MM.1S (cell line): ENCODE results near the gene WDFY1.

Source experiments
- DNase-seq: peaks from one replicate; pipeline ENCODE4 v3.0.0-alpha.2; 2015
- H2AFZ ChIP-seq: fragments of 300-600 bp; sonication (generic); 2 replicates; pipeline ENCODE4 v1.6.0; 2016; ENCODE audit warnings: antibody characterized with exemption, low read length
- H3F3A ChIP-seq: fragments of 300-600 bp; sonication (generic); 2 replicates; pipeline ENCODE4 v1.6.1; 2016; ENCODE audit warnings: mild to moderate bottlenecking, antibody characterized with exemption, low read length, moderate library complexity, mixed read lengths; ENCODE audit not compliant: insufficient read depth
- H3K27ac ChIP-seq: fragments of 300-600 bp; sonication (generic); 2 replicates; pipeline ENCODE4 v1.5.1; 2016; ENCODE audit warnings: mild to moderate bottlenecking, low read length
- H3K27me3 ChIP-seq: fragments of 300-600 bp; sonication (generic); replicated peaks from 2 replicates; pipeline ENCODE4 v1.6.0; 2016; ENCODE audit warnings: low read length; ENCODE audit not compliant: insufficient read depth
- H3K36me3 ChIP-seq: fragments of 300-600 bp; sonication (generic); replicated peaks from 2 replicates; pipeline ENCODE4 v1.6.1; 2016; ENCODE audit warnings: mild to moderate bottlenecking, low read length, mixed read lengths; ENCODE audit not compliant: insufficient read depth
- H3K4me1 ChIP-seq: fragments of 300-600 bp; sonication (generic); 2 replicates; pipeline ENCODE4 v1.6.1; 2016; ENCODE audit warnings: low read length, mixed read lengths
- H3K4me2 ChIP-seq: fragments of 300-600 bp; sonication (generic); 2 replicates; pipeline ENCODE4 v1.6.0; 2016; ENCODE audit warnings: low read depth, low read length
- H3K4me3 ChIP-seq: fragments of 300-600 bp; sonication (generic); 2 replicates; pipeline ENCODE4 v1.5.1; 2016; ENCODE audit warnings: low read length, mixed read lengths
- H3K79me2 ChIP-seq: fragments of 300-600 bp; sonication (generic); 2 replicates; pipeline ENCODE4 v1.6.1; 2016; ENCODE audit warnings: mixed run types, low read length, mixed read lengths
- H3K9ac ChIP-seq: fragments of 300-600 bp; sonication (generic); 2 replicates; pipeline ENCODE4 v1.6.1; 2016; ENCODE audit warnings: low read length, mixed read lengths
- H3K9me2 ChIP-seq: fragments of 300-600 bp; sonication (generic); replicated peaks from 2 replicates; pipeline ENCODE4 v1.6.1; 2016; ENCODE audit warnings: mild to moderate bottlenecking, low read length, mixed read lengths; ENCODE audit not compliant: insufficient read depth
- H3K9me3 ChIP-seq: fragments of 300-600 bp; sonication (generic); replicated peaks from 2 replicates; pipeline ENCODE4 v1.6.1; 2016; ENCODE audit warnings: mild to moderate bottlenecking, low read length, mixed read lengths; ENCODE audit not compliant: insufficient read depth
- H4K20me1 ChIP-seq: fragments of 300-600 bp; sonication (generic); 2 replicates; pipeline ENCODE4 v1.6.1; 2016; ENCODE audit warnings: mild to moderate bottlenecking, low read length, moderate library complexity, mixed read lengths; ENCODE audit not compliant: insufficient read depth
- CTCF ChIP-seq: fragments of 300-600 bp; sonication (generic); IDR thresholded peaks from 2 replicates; pipeline ENCODE4 v1.5.1; 2016; ENCODE audit warnings: antibody characterized with exemption, low read length, mixed read lengths
- EZH2 ChIP-seq: fragments of 300-600 bp; sonication (generic); optimal IDR thresholded peaks from 2 replicates; pipeline ENCODE3; 2017; ENCODE audit warnings: low read depth, mild to moderate bottlenecking, antibody characterized with exemption, low read length, mixed read lengths
- EZH2phosphoT487 ChIP-seq: fragments of 300-600 bp; sonication (generic); IDR thresholded peaks from 2 replicates; pipeline ENCODE4 v1.6.1; 2018; ENCODE audit warnings: antibody characterized with exemption, low read length

The WDFY1 gene, protein sequence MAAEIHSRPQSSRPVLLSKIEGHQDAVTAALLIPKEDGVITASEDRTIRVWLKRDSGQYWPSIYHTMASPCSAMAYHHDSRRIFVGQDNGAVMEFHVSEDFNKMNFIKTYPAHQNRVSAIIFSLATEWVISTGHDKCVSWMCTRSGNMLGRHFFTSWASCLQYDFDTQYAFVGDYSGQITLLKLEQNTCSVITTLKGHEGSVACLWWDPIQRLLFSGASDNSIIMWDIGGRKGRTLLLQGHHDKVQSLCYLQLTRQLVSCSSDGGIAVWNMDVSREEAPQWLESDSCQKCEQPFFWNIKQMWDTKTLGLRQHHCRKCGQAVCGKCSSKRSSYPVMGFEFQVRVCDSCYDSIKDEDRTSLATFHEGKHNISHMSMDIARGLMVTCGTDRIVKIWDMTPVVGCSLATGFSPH

DNA sequence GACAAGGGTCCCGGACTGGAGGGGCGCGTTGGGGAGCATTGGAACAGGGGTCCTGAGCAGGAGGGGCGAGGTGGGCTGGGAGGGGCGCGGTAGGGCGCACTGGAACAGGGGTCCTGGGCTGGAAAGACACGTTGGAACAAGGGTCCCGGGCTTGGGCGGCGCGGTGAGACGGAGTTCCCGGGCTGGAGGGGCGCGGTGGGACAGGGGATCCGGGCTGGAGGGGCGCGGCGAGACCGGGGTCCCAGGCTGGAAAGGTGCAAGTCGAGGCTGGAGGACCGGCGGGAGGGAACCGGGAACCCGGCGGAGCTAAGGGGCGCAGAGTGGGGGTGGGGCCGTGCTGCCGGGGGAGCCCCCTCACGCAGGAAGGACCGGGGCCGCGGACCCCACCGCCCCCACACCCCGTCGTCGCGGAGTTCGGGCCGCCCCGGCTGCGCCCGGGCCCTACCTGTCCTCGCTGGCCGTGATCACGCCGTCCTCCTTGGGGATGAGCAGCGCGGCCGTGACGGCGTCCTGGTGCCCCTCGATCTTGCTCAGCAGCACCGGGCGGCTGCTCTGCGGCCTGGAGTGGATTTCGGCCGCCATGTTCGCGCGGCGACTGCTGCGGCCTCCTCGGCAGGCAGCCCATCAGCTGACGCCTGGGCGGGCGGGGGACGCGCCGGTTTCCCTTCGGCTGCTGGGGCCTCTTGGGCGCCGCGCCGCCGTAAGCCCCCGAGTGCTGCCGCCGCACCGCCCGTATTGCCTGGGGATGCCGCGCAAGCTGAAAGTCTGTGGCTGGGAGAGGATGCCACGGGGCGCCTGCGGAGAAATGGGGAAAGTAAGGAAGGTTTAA, at the start of gene WDFY1:
TSS of gene WDFY1 (minus strand) at position 633 of the 829 bp plus-strand sequence. CDS start at position 582, 51 bp downstream.
- DNase-seq: peak; percentile 87
- no peaks in the 10 kb centered on the region for H3K36me3 ChIP-seq
- H3K27me3 ChIP-seq: no peaks in the 10 kb centered on the region
- no peaks in the 10 kb centered on the region for H3K4me1 ChIP-seq
- no peaks in the 10 kb centered on the region for H4K20me1 ChIP-seq
- no peaks in the 10 kb centered on the region for H3F3A ChIP-seq
- peak within 1 kb of the TSS; percentile 99 for H3K4me3 ChIP-seq
- peak within 1 kb of the TSS; percentile 96 for H3K4me2 ChIP-seq
- TF ChIP-seq CTCF (no peak), EZH2 (no peak), EZH2phosphoT487 (no peak)
- H3K27ac ChIP-seq: no peak within 1 kb of the TSS
- H3K9me3 ChIP-seq: no peaks in the 10 kb centered on the region
- H2AFZ ChIP-seq: peak within 1 kb of the TSS; percentile 99
- H3K9me2 ChIP-seq: no peaks in the 10 kb centered on the region
- peaks cover 30% of the 10 kb centered on the region for H3K79me2 ChIP-seq
- H3K9ac ChIP-seq: peak within 1 kb of the TSS; percentile 92

DNA sequence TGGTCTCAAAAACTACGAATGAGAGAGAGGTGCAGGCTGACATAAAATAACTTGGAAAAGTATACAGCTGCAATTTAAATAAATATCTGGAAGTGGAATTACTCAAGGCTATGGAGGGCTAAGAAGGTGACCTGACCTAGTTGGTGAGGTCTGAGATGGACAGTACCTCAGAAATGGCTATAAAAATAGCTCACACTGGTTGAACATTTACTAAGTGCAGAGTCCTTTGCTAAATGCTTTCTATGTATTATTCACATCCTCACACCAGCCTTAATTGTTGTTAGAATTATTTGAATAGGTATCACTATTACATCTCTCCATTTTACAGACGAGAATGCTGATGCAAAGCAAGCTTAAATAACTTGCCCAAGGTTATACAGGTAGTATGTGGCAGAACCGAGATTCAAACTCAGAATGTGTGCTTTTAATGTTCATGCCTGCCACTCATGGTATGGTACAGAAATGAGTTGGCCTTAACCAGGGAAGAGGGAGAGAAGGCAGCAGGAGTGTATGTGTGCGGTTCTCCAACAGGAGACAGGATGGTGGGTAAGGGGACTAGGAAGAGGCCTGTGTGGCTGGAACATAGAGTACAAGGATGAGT, 49.5 kb upstream of the WDFY1 start:
- H3K27me3 ChIP-seq: no peaks in the 10 kb centered on the region
- no peaks in the 10 kb centered on the region for H3K9me3 ChIP-seq
- no peak overlapping the region for H3K4me3 ChIP-seq
- DNase-seq: no peak
- H3K36me3 ChIP-seq: no peaks in the 10 kb centered on the region
- no peak overlapping the region for H3K27ac ChIP-seq
- H2AFZ ChIP-seq: no peak overlapping the region
- no peak overlapping the region for H3K4me2 ChIP-seq
- H3K79me2 ChIP-seq: no peaks in the 10 kb centered on the region
- no peaks in the 10 kb centered on the region for H3F3A ChIP-seq
- no peaks in the 10 kb centered on the region for H3K9me2 ChIP-seq
- H3K4me1 ChIP-seq: no peaks in the 10 kb centered on the region
- TF ChIP-seq EZH2phosphoT487 (no peak), EZH2 (no peak), CTCF (no peak)
- no peaks in the 10 kb centered on the region for H4K20me1 ChIP-seq
- H3K9ac ChIP-seq: no peak overlapping the region

- Histone ChIP-seq H3K4me2 (no peak overlapping the region), H2AFZ (no peak overlapping the region), H3K9me3 (no peaks in the 10 kb centered on the region), H3K9me2 (no peaks in the 10 kb centered on the region), H3K79me2 (no peaks in the 10 kb centered on the region), H4K20me1 (no peaks in the 10 kb centered on the region), H3K36me3 (no peaks in the 10 kb centered on the region), H3K27me3 (no peaks in the 10 kb centered on the region), H3F3A (no peaks in the 10 kb centered on the region), H3K27ac (no peak overlapping the region), H3K9ac (no peak overlapping the region), H3K4me3 (no peak overlapping the region), H3K4me1 (no peaks in the 10 kb centered on the region)
- TF ChIP-seq EZH2 (no peak), CTCF (peak; percentile 83), EZH2phosphoT487 (no peak)
- DNase-seq: peak; percentile 77
These were observed 48.6 kb upstream of the WDFY1 start for GRCh38 chr2:223993634-223994232.
